CD14-positive monocyte (primary cell): ENCODE results near the gene KIF13A. TPM values are rescaled to one million over a fixed set of nuclear protein-coding genes. Genes with fewer than 3 reads are reported as not detected.
"Not testable (repeated sequence)": the region's sequence is repeated elsewhere in the genome, so short reads cannot be mapped to it uniquely, and the experiment has no call there.

ENCODE experiments used
- DNase-seq, 3 donors: peaks; one replicate each; pipeline ENCODE4 v3.0.0-alpha.2; 2011 to 2022
- H2AFZ ChIP-seq: 2 replicates; pipeline ENCODE4 v1.6.0; 2012; ENCODE audit warnings: mild to moderate bottlenecking, low read depth, low read length, inconsistent platforms; ENCODE audit not compliant: insufficient read depth, poor library complexity, severe bottlenecking
- H3K27ac ChIP-seq, 2 donors: 1 replicate in 1 of 2; 2 replicates in 1 of 2; pipeline ENCODE4 v1.5.1; 2012 to 2013; ENCODE audit warnings: low read length in 2 of 2, control low read depth in 1 of 2, inconsistent platforms in 1 of 2, low read depth in 1 of 2, mild to moderate bottlenecking in 1 of 2
- H3K27me3 ChIP-seq, 2 donors: one replicate each; pipeline versions ENCODE4 v1.6.0 to v1.6.1; 2011 to 2013; ENCODE audit warnings: low read length in 2 of 2; ENCODE audit not compliant: control insufficient read depth in 2 of 2, insufficient read depth in 2 of 2
- H3K36me3 ChIP-seq, 2 donors: replicated peaks in 1 of 2; 1 replicate in 1 of 2; 2 replicates in 1 of 2; pipeline versions ENCODE4 v1.5.1 to v1.6.1; 2012 to 2013; ENCODE audit warnings: low read length in 2 of 2, control low read depth in 1 of 2, inconsistent platforms in 1 of 2, mild to moderate bottlenecking in 1 of 2; ENCODE audit not compliant: insufficient read depth in 2 of 2, control insufficient read depth in 1 of 2
- H3K4me1 ChIP-seq, 2 donors: 1 replicate in 1 of 2; 2 replicates in 1 of 2; pipeline versions ENCODE4 v1.5.1 to v1.6.1; 2012 to 2013; ENCODE audit warnings: low read length in 2 of 2, control low read depth in 1 of 2, inconsistent platforms in 1 of 2, mild to moderate bottlenecking in 1 of 2, moderate library complexity in 1 of 2; ENCODE audit not compliant: insufficient read depth in 2 of 2, control insufficient read depth in 1 of 2
- H3K4me2 ChIP-seq: replicated peaks from 2 replicates; pipeline ENCODE3; 2012; ENCODE audit warnings: low read length, moderate library complexity, mild to moderate bottlenecking; ENCODE audit not compliant: poor library complexity, severe bottlenecking; ENCODE audit errors: extremely low read depth
- H3K4me3 ChIP-seq, 3 experiments: fragments of 200-600 bp in 1 of 3; sonication (generic) in 1 of 3; replicated peaks in 1 of 3; 1 replicate in 2 of 3; 2 replicates in 1 of 3; pipeline ENCODE4 v1.5.1; 2011 to 2013; ENCODE audit warnings: low read length in 3 of 3, mild to moderate bottlenecking in 3 of 3, control low read depth in 2 of 3, low read depth in 2 of 3, inconsistent platforms in 1 of 3, moderate library complexity in 1 of 3
- H3K79me2 ChIP-seq: 2 replicates; pipeline ENCODE4 v1.6.0; 2012; ENCODE audit warnings: mild to moderate bottlenecking, control low read depth, inconsistent platforms, low read length, moderate library complexity; ENCODE audit not compliant: insufficient read depth
- H3K9ac ChIP-seq: 2 replicates; pipeline ENCODE4 v1.6.0; 2017; ENCODE audit warnings: low read length, mild to moderate bottlenecking; ENCODE audit not compliant: insufficient read depth, poor library complexity, severe bottlenecking
- H3K9me3 ChIP-seq, 2 donors: replicated peaks in 1 of 2; 1 replicate in 1 of 2; 2 replicates in 1 of 2; pipeline versions ENCODE4 v1.5.1 to v1.6.1; 2012 to 2013; ENCODE audit warnings: low read length in 2 of 2, control low read depth in 1 of 2; ENCODE audit not compliant: control insufficient read depth in 1 of 2, insufficient read depth in 1 of 2
- H4K20me1 ChIP-seq: 2 replicates; pipeline ENCODE4 v1.6.0; 2012; ENCODE audit warnings: mild to moderate bottlenecking, low read length, control low read depth, moderate library complexity; ENCODE audit not compliant: insufficient read depth
- H3K27ac Mint-ChIP-seq, 7 donors: one replicate each; pipeline ENCODE4 v1.8.0; 2020; ENCODE audit warnings: mild to moderate bottlenecking in 7 of 7, mixed read lengths in 7 of 7, moderate library complexity in 6 of 7, inconsistent platforms in 2 of 7
- H3K27me3 Mint-ChIP-seq, 3 donors: one replicate each; pipeline ENCODE4 v1.8.0; 2021 to 2022; ENCODE audit warnings: low read depth in 3 of 3, mild to moderate bottlenecking in 3 of 3, mixed read lengths in 3 of 3, moderate library complexity in 3 of 3, inconsistent platforms in 1 of 3
- H3K36me3 Mint-ChIP-seq, 2 donors: one replicate each; pipeline ENCODE4 v1.8.0; 2020; ENCODE audit warnings: mixed read lengths in 2 of 2, inconsistent platforms in 1 of 2, mild to moderate bottlenecking in 1 of 2
- H3K4me1 Mint-ChIP-seq: one replicate; pipeline ENCODE4 v1.8.0; 2020; ENCODE audit warnings: mild to moderate bottlenecking, mixed read lengths
- H3K4me3 Mint-ChIP-seq, 2 donors: one replicate each; pipeline ENCODE4 v1.8.0; 2020; ENCODE audit warnings: mild to moderate bottlenecking in 2 of 2, mixed read lengths in 2 of 2, moderate library complexity in 1 of 2
- H3K9me3 Mint-ChIP-seq, 7 donors: one replicate each; pipeline ENCODE4 v1.8.0; 2020 to 2022; ENCODE audit warnings: mixed read lengths in 7 of 7, mild to moderate bottlenecking in 6 of 7, moderate library complexity in 6 of 7, inconsistent platforms in 2 of 7
- WGBS: methylation state at CpG from one replicate; pipeline ENCODE4 v1.1.5; 2013; ENCODE audit warnings: missing lambda C conversion rate; ENCODE audit not compliant: insufficient coverage; 5-methylcytosine and 5-hydroxymethylcytosine counted together
- intact Hi-C, 2 donors: fragments of 100-400 bp; cut with micrococcal nuclease; formaldehyde crosslinking; loops; one replicate each; pipeline versions ENCODE4 v1.15.0 to v1.15.1; 2023
- polyA plus RNA-seq, 3 donors: library from polyadenylated mRNA; depleted of rRNA in 1 of 3; unstranded in 2 of 3; stranded (reverse) in 1 of 3; fragments of 300-500 nt in 2 of 3; fragments of >200 nt in 1 of 3; fragmentation: Illumina TruSeq in 2 of 3; gene quantifications; 1 replicate in 2 of 3; 2 replicates in 1 of 3; pipeline ENCODE4 v1.2.3, GENCODE V29; 2012 to 2021
- TF ChIP-seq, protein P1 (sequence below): fragments of 200-600 bp; IDR thresholded peaks from one replicate; pipeline ENCODE4 v1.8.0; 2022; ENCODE audit warnings: antibody characterized with exemption, mild to moderate bottlenecking

The KIF13A gene
- polyA plus RNA-seq, 3 donors, result 2.9 to 28.4 (median 6.0) TPM

GRCh38 chr6:17914651-17915050, 72.8 kb downstream of the KIF13A start:
- WGBS, result 87% methylated on average over 2 of the region's 2 CpGs
- Histone ChIP-seq H3K36me3 (peaks cover 2 to 13% of the 10 kb centered on the region in 2 donors), H2AFZ (no peak overlapping the region), H3K27me3 (no peaks in the 10 kb centered on the region), H3K9me3 (no peaks in the 10 kb centered on the region), H3K4me3 (no peak overlapping the region), H4K20me1 (peaks cover 44% of the 10 kb centered on the region), H3K4me1 (peaks cover 7 to 14% of the 10 kb centered on the region in 2 donors), H3K4me2 (no peak overlapping the region), H3K27ac (no peak overlapping the region), H3K79me2 (peaks cover 83% of the 10 kb centered on the region), H3K9ac (no peak overlapping the region)
- Mint-ChIP-seq H3K27ac (no peak overlapping the region), H3K36me3 (peaks cover 13 to 14% of the 10 kb centered on the region in 2 donors), H3K9me3 (peaks cover 0 to 2% (median 0%) of the 10 kb centered on the region in 7 donors), H3K4me1 (peaks cover 19% of the 10 kb centered on the region), H3K4me3 (no peak overlapping the region), H3K27me3 (peaks cover 0 to 2% (median 0%) of the 10 kb centered on the region in 3 donors)
- intact Hi-C loops, result loop anchor here in 1 of 2 donors (10.0 kb wide), 1 partner anchor 80 kb away; no protein-coding TSS in a partner anchor
- TF ChIP-seq, protein P1, sequence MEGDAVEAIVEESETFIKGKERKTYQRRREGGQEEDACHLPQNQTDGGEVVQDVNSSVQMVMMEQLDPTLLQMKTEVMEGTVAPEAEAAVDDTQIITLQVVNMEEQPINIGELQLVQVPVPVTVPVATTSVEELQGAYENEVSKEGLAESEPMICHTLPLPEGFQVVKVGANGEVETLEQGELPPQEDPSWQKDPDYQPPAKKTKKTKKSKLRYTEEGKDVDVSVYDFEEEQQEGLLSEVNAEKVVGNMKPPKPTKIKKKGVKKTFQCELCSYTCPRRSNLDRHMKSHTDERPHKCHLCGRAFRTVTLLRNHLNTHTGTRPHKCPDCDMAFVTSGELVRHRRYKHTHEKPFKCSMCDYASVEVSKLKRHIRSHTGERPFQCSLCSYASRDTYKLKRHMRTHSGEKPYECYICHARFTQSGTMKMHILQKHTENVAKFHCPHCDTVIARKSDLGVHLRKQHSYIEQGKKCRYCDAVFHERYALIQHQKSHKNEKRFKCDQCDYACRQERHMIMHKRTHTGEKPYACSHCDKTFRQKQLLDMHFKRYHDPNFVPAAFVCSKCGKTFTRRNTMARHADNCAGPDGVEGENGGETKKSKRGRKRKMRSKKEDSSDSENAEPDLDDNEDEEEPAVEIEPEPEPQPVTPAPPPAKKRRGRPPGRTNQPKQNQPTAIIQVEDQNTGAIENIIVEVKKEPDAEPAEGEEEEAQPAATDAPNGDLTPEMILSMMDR, result no peak
- no peak for DNase-seq

GRCh38 chr6:17912521-17912920, 74.9 kb downstream of the KIF13A start:
- no peak overlapping the region for H3K9ac ChIP-seq
- H3K79me2 ChIP-seq, result peaks cover 76% of the 10 kb centered on the region
- H2AFZ ChIP-seq, result no peak overlapping the region
- no peak overlapping the region for H3K27ac Mint-ChIP-seq
- H3K36me3 ChIP-seq, result no peaks in the 10 kb centered on the region
- intact Hi-C loops, result loop anchor here in 1 of 2 donors (10.0 kb wide), 1 partner anchor 82 kb away; no protein-coding TSS in a partner anchor
- H3K4me1 ChIP-seq, result peaks cover 28 to 35% of the 10 kb centered on the region in 2 donors
- DNase-seq, result no peak
- peaks cover 23% of the 10 kb centered on the region for H4K20me1 ChIP-seq
- peaks cover 0 to 1% (median 0%) of the 10 kb centered on the region in 7 donors for H3K9me3 Mint-ChIP-seq
- no peak overlapping the region for H3K27ac ChIP-seq
- H3K9me3 ChIP-seq, result no peaks in the 10 kb centered on the region
- H3K36me3 Mint-ChIP-seq, result peaks cover 3 to 5% of the 10 kb centered on the region in 2 donors
- TF ChIP-seq, protein P1, result no peak
- H3K4me1 Mint-ChIP-seq, result peaks cover 41% of the 10 kb centered on the region
- H3K27me3 ChIP-seq, result no peaks in the 10 kb centered on the region
- no peak overlapping the region for H3K4me2 ChIP-seq
- H3K4me3 ChIP-seq, result no peak overlapping the region
- no peak overlapping the region for H3K4me3 Mint-ChIP-seq
- H3K27me3 Mint-ChIP-seq, result peaks cover 0 to 4% (median 0%) of the 10 kb centered on the region in 3 donors

DNA sequence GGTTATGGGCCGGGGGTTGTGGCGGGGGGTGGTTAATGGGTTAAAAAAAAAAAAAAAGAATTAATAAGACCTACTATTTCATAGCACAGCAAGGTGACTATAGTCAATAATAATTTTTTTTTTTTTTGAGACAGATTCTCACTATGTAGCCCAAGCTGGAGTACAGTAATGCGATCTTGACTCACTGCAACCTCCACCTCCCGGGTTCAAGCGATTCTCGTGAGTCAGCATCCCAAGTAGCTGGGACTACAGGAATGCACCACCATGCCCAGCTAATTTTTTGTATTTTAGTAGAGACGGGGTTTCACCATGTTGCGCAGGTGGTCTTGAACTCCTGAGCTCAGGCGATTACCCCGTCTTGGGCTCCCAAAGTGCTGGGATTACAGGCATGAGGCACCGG, 75.8 kb downstream of the KIF13A start:
- not testable (repeated sequence) for H3K27ac ChIP-seq, DNase-seq, H3K27me3 ChIP-seq, H3K4me2 ChIP-seq, H3K27ac Mint-ChIP-seq, H2AFZ ChIP-seq, H3K27me3 Mint-ChIP-seq, H3K9ac ChIP-seq, H3K4me3 Mint-ChIP-seq, H3K4me3 ChIP-seq, H3K36me3 ChIP-seq, H3K9me3 ChIP-seq, H3K36me3 Mint-ChIP-seq, H3K9me3 Mint-ChIP-seq
- H3K79me2 ChIP-seq, result peaks cover 69% of the 10 kb centered on the region
- intact Hi-C loops, result loop anchor here in 1 of 2 donors (10.0 kb wide), 1 partner anchor 83 kb away; no protein-coding TSS in a partner anchor
- peaks cover 15% of the 10 kb centered on the region for H4K20me1 ChIP-seq
- 88% methylated on average over 3 of the region's 11 CpGs for WGBS
- H3K4me1 Mint-ChIP-seq, result peaks cover 48% of the 10 kb centered on the region
- H3K4me1 ChIP-seq, result peaks cover 37 to 44% of the 10 kb centered on the region in 2 donors
